ENCODE results near the gene ABCA3.

Gene ABCA3

GRCh38 chr16:2229632-2230250, 110.8 kb downstream of the ABCA3 start:
- no peak for DNase-seq (ENCODE audit: low read depth, low spot score)
- ChIA-PET CTCF (no interaction called here), POLR2A (no interaction called here)
- H3K4me3 ChIP-seq (ENCODE audit: low read depth, low read length): no peak overlapping the region
- no peak for TF ChIP-seq CTCF (IDR thresholded peaks at IDR 0.05; ENCODE audit: insufficient read depth, low read length, missing control alignments)

GRCh38 chr16:2229091-2229490, 111.4 kb downstream of the ABCA3 start:
- TF ChIP-seq CTCF (IDR thresholded peaks at IDR 0.05; ENCODE audit: insufficient read depth, low read length, missing control alignments): no peak
- CTCF ChIA-PET: no interaction called here
- no peak overlapping the region for H3K4me3 ChIP-seq (ENCODE audit: low read depth, low read length)
- POLR2A ChIA-PET: no interaction called here
- DNase-seq (ENCODE audit: low read depth, low spot score): no peak

GRCh38 chr16:2228161-2228824, 112.2 kb downstream of the ABCA3 start:
- ChIA-PET CTCF (no interaction called here), POLR2A (no interaction called here)
- no peak overlapping the region for H3K4me3 ChIP-seq (ENCODE audit: low read depth, low read length)
- TF ChIP-seq CTCF (IDR thresholded peaks at IDR 0.05; ENCODE audit: insufficient read depth, low read length, missing control alignments): no peak
- DNase-seq (ENCODE audit: low read depth, low spot score): no peak

- no peak for DNase-seq (ENCODE audit: low read depth, low spot score)
- POLR2A ChIA-PET: interaction anchor here (1.2 kb wide), 1 partner anchor 12 kb away, joined by 4 read pairs; no protein-coding TSS in a partner anchor
- CTCF ChIA-PET: interaction anchor here (1.1 kb wide), 1 partner anchor 24 kb away, joined by 4 read pairs; the partner anchor contains the start of gene ECI1
- no peak for TF ChIP-seq CTCF (IDR thresholded peaks at IDR 0.05; ENCODE audit: insufficient read depth, low read length, missing control alignments)
- no peak overlapping the region for H3K4me3 ChIP-seq (ENCODE audit: low read depth, low read length)
Measured at GRCh38 chr16:2226918-2227317, 113.6 kb downstream of the ABCA3 start.

- ChIA-PET CTCF (interaction anchor here (1.1 kb wide), 1 partner anchor 24 kb away, joined by 4 read pairs; the partner anchor contains the start of gene ECI1), POLR2A (interaction anchor here (1.2 kb wide), 1 partner anchor 12 kb away, joined by 4 read pairs; no protein-coding TSS in a partner anchor)
- TF ChIP-seq CTCF (IDR thresholded peaks at IDR 0.05; ENCODE audit: insufficient read depth, low read length, missing control alignments): no peak
- no peak for DNase-seq (ENCODE audit: low read depth, low spot score)
- H3K4me3 ChIP-seq (ENCODE audit: low read depth, low read length): no peak overlapping the region
Measured at GRCh38 chr16:2226245-2226793, 114.2 kb downstream of the ABCA3 start.
